Stimulated activated effector memory CD8-positive, alpha-beta T cell treated with anti-CD3 and anti-CD28 coated beads, Interleukin-12 subunit alpha, Interleukin-12 subunit beta, amount 100 ng/mL, for 72 hours (primary cell): ENCODE measurements around the gene FOXC1.

ENCODE experiments used
- ATAC-seq: fragments of 150-1000 bp; cut with Tn5 transposase; 2 replicates; pipeline ENCODE4 v1.10.0; 2021
- DNase-seq, 2 donors: peaks; one replicate each; pipeline ENCODE4 v3.0.0; 2021 to 2022; ENCODE audit warnings: low spot score in 2 of 2
- H3K27ac Mint-ChIP-seq: one replicate; pipeline ENCODE4 v1.8.0; 2022; ENCODE audit warnings: mild to moderate bottlenecking, mixed read lengths
- H3K36me3 Mint-ChIP-seq: one replicate; pipeline ENCODE4 v1.8.0; 2022; ENCODE audit warnings: mild to moderate bottlenecking, mixed read lengths
- H3K4me1 Mint-ChIP-seq: one replicate; pipeline ENCODE4 v1.8.0; 2022; ENCODE audit warnings: mixed read lengths
- H3K4me3 Mint-ChIP-seq: one replicate; pipeline ENCODE4 v1.8.0; 2022; ENCODE audit warnings: mild to moderate bottlenecking, mixed read lengths
- H3K9me3 Mint-ChIP-seq: one replicate; pipeline ENCODE4 v1.8.0; 2022; ENCODE audit warnings: mixed read lengths

The FOXC1 gene

GRCh38 chr6:1601158-1602048, 8.3 kb upstream of the FOXC1 start:
- H3K27ac Mint-ChIP-seq: no peak overlapping the region
- no peak for ATAC-seq
- H3K4me3 Mint-ChIP-seq: no peak overlapping the region
- no peaks in the 10 kb centered on the region for H3K9me3 Mint-ChIP-seq
- DNase-seq: no peak
- H3K4me1 Mint-ChIP-seq: peaks cover 12% of the 10 kb centered on the region
- no peaks in the 10 kb centered on the region for H3K36me3 Mint-ChIP-seq

DNA sequence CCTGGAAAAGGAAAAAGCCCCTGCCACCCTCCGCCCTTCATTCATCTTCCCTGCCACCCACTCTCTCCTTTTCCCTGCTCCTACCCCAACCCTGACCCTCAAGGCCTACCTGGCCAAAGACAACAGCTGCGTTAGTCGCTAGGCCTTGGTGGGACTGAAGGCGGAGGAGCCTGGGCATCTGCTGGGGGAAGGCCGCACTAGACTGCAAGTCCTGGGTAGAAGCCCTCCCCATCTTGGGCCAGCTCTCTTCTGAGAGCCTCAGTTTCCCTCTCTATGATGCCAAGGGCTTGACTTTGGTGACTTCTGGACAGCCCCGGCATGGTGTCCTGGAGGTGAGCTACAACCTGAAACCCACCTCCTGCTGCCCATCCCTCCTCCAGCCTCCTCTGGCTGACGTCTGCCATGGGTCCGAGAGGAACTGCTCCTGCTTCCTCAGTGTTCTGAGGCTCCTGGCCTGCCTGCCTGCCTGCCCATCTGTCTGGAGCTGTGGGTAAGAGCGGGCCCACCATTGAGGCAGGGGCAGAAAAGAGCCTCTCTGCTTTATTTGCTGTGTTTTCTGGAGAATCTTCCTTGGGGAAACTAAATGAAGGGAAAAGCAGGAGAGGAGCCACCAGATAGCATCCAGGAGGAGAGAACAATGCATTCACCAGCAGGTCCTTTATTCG, 7.5 kb upstream of the FOXC1 start:
- H3K9me3 Mint-ChIP-seq: no peaks in the 10 kb centered on the region
- H3K4me1 Mint-ChIP-seq: peaks cover 20% of the 10 kb centered on the region
- no peak for DNase-seq
- no peak overlapping the region for H3K4me3 Mint-ChIP-seq
- no peak for ATAC-seq
- no peaks in the 10 kb centered on the region for H3K36me3 Mint-ChIP-seq
- no peak overlapping the region for H3K27ac Mint-ChIP-seq

- H3K4me3 Mint-ChIP-seq: no peak overlapping the region
- H3K4me1 Mint-ChIP-seq: peaks cover 34% of the 10 kb centered on the region
- H3K9me3 Mint-ChIP-seq: no peaks in the 10 kb centered on the region
- DNase-seq (no peak), ATAC-seq (no peak)
- no peak overlapping the region for H3K27ac Mint-ChIP-seq
- H3K36me3 Mint-ChIP-seq: no peaks in the 10 kb centered on the region
These were observed 6.0 kb upstream of the FOXC1 start for GRCh38 chr6:1603708-1604107.

DNA sequence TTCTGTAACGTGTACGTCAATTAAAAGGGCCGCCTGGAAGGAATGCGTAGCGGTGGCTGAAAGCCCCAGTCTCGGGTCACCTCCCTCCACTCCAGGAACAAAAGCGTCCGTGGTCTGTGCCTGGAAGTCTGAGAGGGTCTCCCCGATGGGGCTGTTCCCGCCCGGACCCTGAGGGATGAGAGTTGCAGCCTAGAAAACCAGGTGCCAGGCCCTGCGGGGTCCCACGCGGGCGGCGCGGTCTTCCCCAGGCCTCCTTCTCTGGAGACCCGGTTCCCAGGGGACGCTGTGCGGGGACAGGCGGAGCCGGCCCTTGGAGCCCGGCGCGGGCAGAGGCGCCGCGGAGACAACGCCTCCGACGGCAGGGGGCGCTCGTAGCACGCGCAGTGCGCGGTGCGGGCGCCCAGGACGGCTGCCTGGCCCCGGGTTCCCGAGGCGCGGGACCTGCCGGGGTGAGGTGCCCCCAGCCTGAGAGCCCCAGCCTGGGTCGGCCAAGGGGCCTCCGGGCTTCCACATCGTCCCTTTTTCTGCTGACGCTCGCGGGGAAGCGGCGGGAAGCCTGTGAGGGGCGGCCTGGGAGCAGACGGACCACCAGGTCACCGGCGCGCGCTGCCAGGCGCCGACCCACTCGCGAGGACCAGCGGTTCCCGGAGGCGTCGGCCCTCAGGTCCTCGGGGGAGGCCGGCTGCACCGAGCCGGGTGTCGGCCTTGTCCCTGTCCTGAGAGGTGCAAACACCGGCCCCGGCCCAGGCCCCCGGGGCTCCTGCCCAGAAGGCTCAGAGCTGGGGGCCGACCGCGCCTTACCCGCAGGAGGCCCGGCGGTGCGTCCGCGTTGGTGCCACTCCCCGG, 5.3 kb upstream of the FOXC1 start:
- Mint-ChIP-seq H3K4me3 (no peak overlapping the region), H3K27ac (no peak overlapping the region), H3K9me3 (no peaks in the 10 kb centered on the region), H3K4me1 (peaks cover 35% of the 10 kb centered on the region), H3K36me3 (no peaks in the 10 kb centered on the region)
- ATAC-seq: peak; percentile 84
- DNase-seq: peak; percentile 83

GRCh38 chr6:1605004-1605892, 4.5 kb upstream of the FOXC1 start:
- peak overlapping the region; percentile 72 for H3K4me3 Mint-ChIP-seq
- H3K27ac Mint-ChIP-seq: no peak overlapping the region
- no peak for ATAC-seq

GRCh38 chr6:1605893-1606779, 3.6 kb upstream of the FOXC1 start:
- H3K4me3 Mint-ChIP-seq: peak overlapping the region; percentile 72
- H3K27ac Mint-ChIP-seq: no peak overlapping the region
- DNase-seq: no peak
- peaks cover 40% of the 10 kb centered on the region for H3K4me1 Mint-ChIP-seq
- ATAC-seq: no peak
- no peaks in the 10 kb centered on the region for H3K9me3 Mint-ChIP-seq
- H3K36me3 Mint-ChIP-seq: no peaks in the 10 kb centered on the region

More at GRCh38 chr6:1605004-1605892, 4.5 kb upstream of the FOXC1 start:
- H3K36me3 Mint-ChIP-seq: no peaks in the 10 kb centered on the region
- peak in 1 of 2 donors; percentile 62 for DNase-seq
- H3K4me1 Mint-ChIP-seq: peaks cover 35% of the 10 kb centered on the region
- H3K9me3 Mint-ChIP-seq: no peaks in the 10 kb centered on the region

- H3K9me3 Mint-ChIP-seq: no peaks in the 10 kb centered on the region
- ATAC-seq (no peak), DNase-seq (no peak)
- no peaks in the 10 kb centered on the region for H3K36me3 Mint-ChIP-seq
- H3K27ac Mint-ChIP-seq: no peak overlapping the region
- peaks cover 43% of the 10 kb centered on the region for H3K4me1 Mint-ChIP-seq
- peak overlapping the region; percentile 72 for H3K4me3 Mint-ChIP-seq
These were observed 2.8 kb upstream of the FOXC1 start for GRCh38 chr6:1606780-1607515.

GRCh38 chr6:1607516-1608221, 2.0 kb upstream of the FOXC1 start:
- DNase-seq (peak in 1 of 2 donors; percentile 59), ATAC-seq (no peak)
- H3K27ac Mint-ChIP-seq: no peak overlapping the region
- peaks cover 50% of the 10 kb centered on the region for H3K4me1 Mint-ChIP-seq
- peak overlapping the region; percentile 72 for H3K4me3 Mint-ChIP-seq
- no peaks in the 10 kb centered on the region for H3K36me3 Mint-ChIP-seq
- H3K9me3 Mint-ChIP-seq: no peaks in the 10 kb centered on the region

GRCh38 chr6:1608222-1609040, 1.3 kb upstream of the FOXC1 start:
- peaks cover 50% of the 10 kb centered on the region for H3K4me1 Mint-ChIP-seq
- no peaks in the 10 kb centered on the region for H3K36me3 Mint-ChIP-seq
- no peak for DNase-seq
- no peak for ATAC-seq
- no peak overlapping the region for H3K27ac Mint-ChIP-seq
- no peaks in the 10 kb centered on the region for H3K9me3 Mint-ChIP-seq
- peak overlapping the region; percentile 72 for H3K4me3 Mint-ChIP-seq

- Mint-ChIP-seq H3K36me3 (no peaks in the 10 kb centered on the region), H3K4me3 (peak overlapping the region; percentile 72), H3K9me3 (no peaks in the 10 kb centered on the region), H3K27ac (no peak overlapping the region), H3K4me1 (peaks cover 50% of the 10 kb centered on the region)
- DNase-seq: no peak
- no peak for ATAC-seq
These were observed 571 bp upstream of the FOXC1 start for GRCh38 chr6:1609041-1609647.

DNA sequence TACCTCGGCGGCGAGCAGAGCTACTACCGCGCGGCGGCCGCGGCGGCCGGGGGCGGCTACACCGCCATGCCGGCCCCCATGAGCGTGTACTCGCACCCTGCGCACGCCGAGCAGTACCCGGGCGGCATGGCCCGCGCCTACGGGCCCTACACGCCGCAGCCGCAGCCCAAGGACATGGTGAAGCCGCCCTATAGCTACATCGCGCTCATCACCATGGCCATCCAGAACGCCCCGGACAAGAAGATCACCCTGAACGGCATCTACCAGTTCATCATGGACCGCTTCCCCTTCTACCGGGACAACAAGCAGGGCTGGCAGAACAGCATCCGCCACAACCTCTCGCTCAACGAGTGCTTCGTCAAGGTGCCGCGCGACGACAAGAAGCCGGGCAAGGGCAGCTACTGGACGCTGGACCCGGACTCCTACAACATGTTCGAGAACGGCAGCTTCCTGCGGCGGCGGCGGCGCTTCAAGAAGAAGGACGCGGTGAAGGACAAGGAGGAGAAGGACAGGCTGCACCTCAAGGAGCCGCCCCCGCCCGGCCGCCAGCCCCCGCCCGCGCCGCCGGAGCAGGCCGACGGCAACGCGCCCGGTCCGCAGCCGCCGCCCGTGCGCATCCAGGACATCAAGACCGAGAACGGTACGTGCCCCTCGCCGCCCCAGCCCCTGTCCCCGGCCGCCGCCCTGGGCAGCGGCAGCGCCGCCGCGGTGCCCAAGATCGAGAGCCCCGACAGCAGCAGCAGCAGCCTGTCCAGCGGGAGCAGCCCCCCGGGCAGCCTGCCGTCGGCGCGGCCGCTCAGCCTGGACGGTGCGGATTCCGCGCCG, 994 bp downstream of the FOXC1 start:
- Mint-ChIP-seq H3K36me3 (no peaks in the 10 kb centered on the region), H3K9me3 (no peaks in the 10 kb centered on the region), H3K27ac (no peak overlapping the region), H3K4me3 (peak overlapping the region; percentile 72), H3K4me1 (peaks cover 45% of the 10 kb centered on the region)
- peak; percentile 29 for ATAC-seq
- peak in 1 of 2 donors; percentile 61 for DNase-seq
